OCI-LY7 (cell line): Measurements from ENCODE around the gene HEPACAM2. TPM values are rescaled to one million over a fixed set of nuclear protein-coding genes. Genes with fewer than 3 reads are reported as not detected.

ENCODE experiments used
- BruUV-seq: library from RNA; stranded (reverse); fragments of 400-500 nt; replicated peaks from 2 replicates; lab custom pipeline; 2021; lab: Mats Ljungman, UMichigan
- CTCF ChIA-PET: fragments of 300-600 bp; sonication (Branson Sonifier 250); formaldehyde crosslinking; loops from one replicate; lab custom pipeline; 2022; ENCODE audit warnings: antibody characterized with exemption; ENCODE audit not compliant: unreplicated experiment; lab: Charles Lee
- POLR2A ChIA-PET: fragments of 300-600 bp; sonication (Branson Sonifier 250); formaldehyde crosslinking; loops from one replicate; lab custom pipeline; 2022; ENCODE audit warnings: antibody characterized with exemption; lab: Charles Lee
- DNase-seq: peaks from one replicate; pipeline ENCODE4 v3.0.0-alpha.2; 2015; ENCODE audit warnings: low spot score
- H2AFZ ChIP-seq: fragments of 200-600 bp; sonication (generic), shearing (Covaris generic); 2 replicates; pipeline ENCODE4 v1.6.1; 2014; ENCODE audit warnings: mild to moderate bottlenecking, antibody characterized with exemption, low read length, moderate library complexity
- H3K27ac ChIP-seq: fragments of 200-600 bp; sonication (generic); 2 replicates; pipeline ENCODE4 v1.5.1; 2014; ENCODE audit warnings: mixed run types, low read depth, mild to moderate bottlenecking, moderate library complexity, low read length, inconsistent platforms; ENCODE audit not compliant: poor library complexity, severe bottlenecking
- H3K36me3 ChIP-seq: fragments of 200-600 bp; sonication (generic); 2 replicates; pipeline ENCODE4 v1.6.1; 2014; ENCODE audit warnings: mild to moderate bottlenecking, antibody characterized with exemption, low read length, moderate library complexity, mixed read lengths; ENCODE audit not compliant: insufficient read depth
- H3K4me1 ChIP-seq: fragments of 200-600 bp; sonication (generic); 2 replicates; pipeline ENCODE4 v1.5.1; 2014; ENCODE audit warnings: mild to moderate bottlenecking, low read length; ENCODE audit not compliant: insufficient read depth, poor library complexity, severe bottlenecking
- H3K4me2 ChIP-seq: fragments of 200-600 bp; sonication (generic); 2 replicates; pipeline ENCODE4 v1.6.1; 2014; ENCODE audit warnings: mild to moderate bottlenecking, low read length
- H3K4me3 ChIP-seq: fragments of 200-600 bp; sonication (generic); 2 replicates; pipeline ENCODE4 v1.5.1; 2014; ENCODE audit warnings: mild to moderate bottlenecking, low read depth, low read length; ENCODE audit not compliant: poor library complexity, severe bottlenecking
- H3K79me2 ChIP-seq: fragments of 200-600 bp; sonication (generic); 2 replicates; pipeline ENCODE4 v1.6.1; 2016; ENCODE audit warnings: low read depth, mild to moderate bottlenecking, low read length, moderate library complexity, mixed read lengths; ENCODE audit not compliant: insufficient read depth
- H3K9me2 ChIP-seq: fragments of 200-600 bp; sonication (generic); 2 replicates; pipeline ENCODE4 v1.6.1; 2016; ENCODE audit warnings: mild to moderate bottlenecking, low read length, mixed read lengths; ENCODE audit not compliant: insufficient read depth
- H3K9me3 ChIP-seq: fragments of 200-600 bp; sonication (generic); 2 replicates; pipeline ENCODE4 v1.6.1; 2014; ENCODE audit warnings: mild to moderate bottlenecking, mixed run types, low read length, mixed read lengths
- H4K20me1 ChIP-seq: fragments of 200-600 bp; sonication (generic); 2 replicates; pipeline ENCODE4 v1.6.1; 2014; ENCODE audit warnings: mild to moderate bottlenecking, antibody characterized with exemption, low read length, moderate library complexity, mixed read lengths; ENCODE audit not compliant: insufficient read depth
- EZH2phosphoT487 ChIP-seq: fragments of 200-600 bp; sonication (generic); IDR thresholded peaks from 2 replicates; pipeline ENCODE4 v1.6.1; 2018; ENCODE audit warnings: low read depth, borderline replicate concordance, mild to moderate bottlenecking, mixed run types, antibody characterized with exemption, low read length, moderate library complexity, mixed read lengths
- intact Hi-C: fragments of 100-400 bp; cut with micrococcal nuclease; formaldehyde crosslinking; loops from one replicate; pipeline ENCODE4 v1.10.0; 2022; ENCODE audit not compliant: unreplicated experiment
- total RNA-seq, 2 experiments: library from RNA; depleted of rRNA in 1 of 2; stranded (reverse); fragments of >200 nt in 1 of 2; shearing (Covaris generic) in 1 of 2; gene quantifications; 2 replicates each; pipeline ENCODE4 v1.2.3, GENCODE V29; 2014 to 2022
- TF ChIP-seq, protein P1 (sequence below): fragments of 200-600 bp; sonication (generic); conservative IDR thresholded peaks from 2 replicates; pipeline ENCODE4 v1.5.1; 2014; ENCODE audit warnings: mild to moderate bottlenecking, antibody characterized with exemption, low read length, moderate library complexity, mixed read lengths

The HEPACAM2 gene
- total RNA-seq, 2 experiments from 2014 or later: not detected

DNA sequence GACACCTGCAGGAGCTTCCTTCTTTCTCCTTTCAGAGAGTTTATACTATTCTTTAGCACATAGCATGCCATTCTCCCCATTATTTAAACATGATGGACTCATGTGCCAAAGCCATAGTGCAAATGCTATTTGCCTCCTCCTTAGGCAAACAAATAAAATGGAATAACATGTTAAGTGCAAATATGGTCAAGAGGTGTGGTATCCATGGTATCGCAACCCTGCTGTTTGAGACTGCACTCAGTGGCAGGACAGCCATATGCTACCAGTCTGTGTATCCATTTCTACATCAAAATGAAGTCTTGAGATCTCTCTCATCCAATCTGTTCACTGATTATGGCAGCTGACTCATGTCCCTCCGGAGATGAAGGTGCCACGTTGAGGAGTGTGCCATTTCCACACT is 22.8 kb downstream of the HEPACAM2 start:
- Histone ChIP-seq H2AFZ (no peak overlapping the region), H3K9me3 (no peaks in the 10 kb centered on the region), H4K20me1 (no peaks in the 10 kb centered on the region), H3K4me3 (no peak overlapping the region), H3K4me2 (no peak overlapping the region), H3K27ac (no peak overlapping the region), H3K4me1 (no peaks in the 10 kb centered on the region), H3K79me2 (no peaks in the 10 kb centered on the region), H3K9me2 (no peaks in the 10 kb centered on the region), H3K36me3 (no peaks in the 10 kb centered on the region)
- intact Hi-C loops: no loop called here
- ChIA-PET POLR2A (interaction anchor here (0.6 kb wide), 1 partner anchor 221 kb away, joined by 5 read pairs; no protein-coding TSS in a partner anchor), CTCF (no interaction called here)
- no peak for TF ChIP-seq EZH2phosphoT487
- TF ChIP-seq, protein P1, sequence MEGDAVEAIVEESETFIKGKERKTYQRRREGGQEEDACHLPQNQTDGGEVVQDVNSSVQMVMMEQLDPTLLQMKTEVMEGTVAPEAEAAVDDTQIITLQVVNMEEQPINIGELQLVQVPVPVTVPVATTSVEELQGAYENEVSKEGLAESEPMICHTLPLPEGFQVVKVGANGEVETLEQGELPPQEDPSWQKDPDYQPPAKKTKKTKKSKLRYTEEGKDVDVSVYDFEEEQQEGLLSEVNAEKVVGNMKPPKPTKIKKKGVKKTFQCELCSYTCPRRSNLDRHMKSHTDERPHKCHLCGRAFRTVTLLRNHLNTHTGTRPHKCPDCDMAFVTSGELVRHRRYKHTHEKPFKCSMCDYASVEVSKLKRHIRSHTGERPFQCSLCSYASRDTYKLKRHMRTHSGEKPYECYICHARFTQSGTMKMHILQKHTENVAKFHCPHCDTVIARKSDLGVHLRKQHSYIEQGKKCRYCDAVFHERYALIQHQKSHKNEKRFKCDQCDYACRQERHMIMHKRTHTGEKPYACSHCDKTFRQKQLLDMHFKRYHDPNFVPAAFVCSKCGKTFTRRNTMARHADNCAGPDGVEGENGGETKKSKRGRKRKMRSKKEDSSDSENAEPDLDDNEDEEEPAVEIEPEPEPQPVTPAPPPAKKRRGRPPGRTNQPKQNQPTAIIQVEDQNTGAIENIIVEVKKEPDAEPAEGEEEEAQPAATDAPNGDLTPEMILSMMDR: no peak
- no peak for DNase-seq
- BruUV-seq: no TSS peak

DNA sequence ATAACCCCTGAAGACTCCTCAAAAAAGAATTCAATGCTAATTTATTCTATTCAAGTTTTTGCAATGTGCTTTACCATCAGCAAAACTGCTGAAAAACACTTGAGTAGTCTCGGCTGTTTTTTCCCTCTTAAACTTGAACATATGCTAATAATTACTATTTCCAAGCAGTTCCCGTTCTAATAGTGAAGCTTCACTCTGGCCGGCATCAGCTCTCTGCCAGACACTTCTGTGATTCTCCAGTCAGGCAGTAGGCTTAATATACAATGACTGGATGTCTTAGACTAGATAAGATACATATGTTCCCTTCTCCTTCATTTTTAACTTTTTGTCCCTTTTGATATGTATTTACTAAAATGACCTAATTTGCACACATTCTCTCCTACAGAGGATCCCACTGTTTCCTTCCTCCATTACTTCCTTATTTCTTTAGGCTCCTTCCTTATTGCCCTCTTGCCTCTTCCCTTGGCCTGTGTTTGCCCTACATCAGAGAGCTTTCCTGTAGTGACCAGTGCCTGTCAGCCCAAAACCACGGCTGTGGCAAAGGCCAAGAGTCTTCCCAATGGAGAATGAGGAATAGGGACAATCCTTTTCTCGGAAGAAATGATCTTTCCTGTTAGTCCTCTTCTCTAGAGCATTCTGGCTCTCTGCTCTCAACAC is 23.5 kb downstream of the HEPACAM2 start:
- POLR2A ChIA-PET: interaction anchor here (0.6 to 1.6 kb wide), 3 partner anchors 9 to 221 kb away, joined by 3 to 5 read pairs (median 3); no protein-coding TSS in a partner anchor
- no peak overlapping the region for H3K4me3 ChIP-seq
- H3K79me2 ChIP-seq: no peaks in the 10 kb centered on the region
- H3K9me2 ChIP-seq: no peaks in the 10 kb centered on the region
- H3K4me1 ChIP-seq: no peaks in the 10 kb centered on the region
- CTCF ChIA-PET: no interaction called here
- BruUV-seq: no TSS peak
- H3K27ac ChIP-seq: no peak overlapping the region
- no peak overlapping the region for H3K4me2 ChIP-seq
- H4K20me1 ChIP-seq: no peaks in the 10 kb centered on the region
- no peak overlapping the region for H2AFZ ChIP-seq
- TF ChIP-seq, protein P1: no peak
- TF ChIP-seq EZH2phosphoT487: no peak
- no peaks in the 10 kb centered on the region for H3K9me3 ChIP-seq
- no peak for DNase-seq
- no peaks in the 10 kb centered on the region for H3K36me3 ChIP-seq
- intact Hi-C loops: no loop called here

DNA sequence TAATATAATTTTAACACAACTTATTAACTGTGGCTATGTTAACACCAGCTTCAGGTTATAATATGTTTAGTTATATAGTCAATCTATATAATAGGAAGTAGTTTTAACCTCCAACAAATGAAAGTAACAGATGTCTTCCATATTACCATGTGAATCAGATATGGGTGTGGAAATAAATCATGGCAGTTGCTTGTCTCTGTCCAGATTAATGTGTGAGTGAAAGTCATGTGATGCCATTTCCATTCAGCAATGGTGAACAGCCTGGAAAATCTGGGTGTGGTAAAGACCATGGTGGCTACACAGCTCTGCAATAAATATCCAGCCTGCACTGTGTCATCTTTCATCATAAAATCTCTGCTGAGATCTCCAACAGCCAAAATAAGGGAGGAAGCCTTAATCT is 27.8 kb downstream of the HEPACAM2 start:
- Histone ChIP-seq H3K9me3 (no peaks in the 10 kb centered on the region), H3K4me2 (no peak overlapping the region), H2AFZ (no peak overlapping the region), H3K4me1 (peaks cover 6% of the 10 kb centered on the region), H3K4me3 (no peak overlapping the region), H3K9me2 (no peaks in the 10 kb centered on the region), H3K27ac (no peak overlapping the region), H4K20me1 (no peaks in the 10 kb centered on the region), H3K36me3 (no peaks in the 10 kb centered on the region), H3K79me2 (no peaks in the 10 kb centered on the region)
- no peak for TF ChIP-seq EZH2phosphoT487
- TF ChIP-seq, protein P1: no peak
- CTCF ChIA-PET: no interaction called here
- no TSS peak for BruUV-seq
- DNase-seq: no peak
- POLR2A ChIA-PET: no interaction called here
- intact Hi-C loops: no loop called here
